Nephron (organoid): ENCODE data around the gene GBA2.
A peak's percentile ranks its signal among the peaks of the same experiment; 100 is the strongest.

Experiments used
- H3K27ac Mint-ChIP-seq, 3 experiments: 2 replicates each; pipeline ENCODE4 v1.8.0; 2020; ENCODE audit warnings: mixed read lengths in 3 of 3, mild to moderate bottlenecking in 2 of 3, moderate library complexity in 1 of 3
- H3K27me3 Mint-ChIP-seq: 2 replicates; pipeline ENCODE4 v1.8.0; 2021; ENCODE audit warnings: low read depth, mild to moderate bottlenecking, moderate library complexity, mixed read lengths
- H3K36me3 Mint-ChIP-seq: 2 replicates; pipeline ENCODE4 v1.8.0; 2020; ENCODE audit warnings: low read depth, mixed read lengths
- H3K4me1 Mint-ChIP-seq: 2 replicates; pipeline ENCODE4 v1.8.0; 2020; ENCODE audit warnings: mixed read lengths
- H3K4me3 Mint-ChIP-seq, 3 experiments: 2 replicates each; pipeline ENCODE4 v1.8.0; 2020; ENCODE audit warnings: mild to moderate bottlenecking in 3 of 3, mixed read lengths in 3 of 3, moderate library complexity in 2 of 3
- H3K9me3 Mint-ChIP-seq: 2 replicates; pipeline ENCODE4 v1.8.0; 2020; ENCODE audit warnings: mixed read lengths
- CTCF ChIP-seq, 3 experiments: fragments of 200-600 bp; sonication (generic); IDR thresholded peaks; one replicate each; pipeline ENCODE4 v1.5.0; 2021; ENCODE audit warnings: antibody characterized with exemption in 3 of 3; ENCODE audit not compliant: unreplicated experiment in 3 of 3

The GBA2 gene

GRCh38 chr9:35750256-35750531 is 1.2 kb upstream of the GBA2 start:
- Mint-ChIP-seq H3K27ac (peak overlapping the region; percentile 86 to 96 (median 95)), H3K36me3 (peaks cover 44% of the 10 kb centered on the region), H3K27me3 (no peaks in the 10 kb centered on the region), H3K9me3 (no peaks in the 10 kb centered on the region), H3K4me3 (peak overlapping the region; percentile 94 to 97 (median 97)), H3K4me1 (peaks cover 35% of the 10 kb centered on the region)
- no peak for TF ChIP-seq CTCF (IDR thresholded peaks at IDR 0.05; ENCODE audit: unreplicated experiment in 3 of 3)

DNA sequence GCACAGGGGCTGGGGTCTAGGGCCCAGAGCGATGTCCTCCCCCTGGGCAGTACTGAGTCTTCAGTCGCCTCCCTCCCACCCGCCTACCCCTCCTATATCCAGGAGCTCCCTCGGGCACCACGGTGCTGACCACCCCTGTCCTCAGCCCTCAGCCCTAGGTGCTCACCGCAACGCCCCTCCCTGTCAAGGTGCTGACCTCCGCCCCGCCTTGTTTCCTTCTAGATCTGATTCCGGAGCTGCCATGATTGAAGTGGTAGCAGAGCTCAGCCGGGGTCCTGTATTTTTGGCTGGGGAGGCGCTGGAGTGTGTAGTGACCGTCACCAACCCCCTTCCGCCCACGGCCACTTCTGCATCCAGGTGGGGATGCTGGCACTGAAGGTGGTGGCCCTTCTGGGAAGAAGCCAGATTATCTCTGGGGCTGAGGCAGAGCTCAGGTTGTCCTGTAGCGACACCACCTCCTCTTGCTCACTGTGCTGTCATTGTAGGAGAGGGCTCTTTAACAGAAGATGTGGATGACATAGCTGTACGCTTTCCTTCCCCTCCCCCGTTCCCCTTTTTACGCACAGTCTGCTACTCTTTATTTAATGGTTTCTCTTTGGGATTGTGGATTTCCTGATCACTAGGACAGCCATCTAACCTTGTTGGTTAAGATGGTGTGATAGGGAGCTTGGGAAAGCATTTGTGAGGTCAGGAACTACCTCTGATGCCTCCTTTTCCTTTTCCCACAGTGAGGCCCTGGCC is 657 bp upstream of the GBA2 start:
- Mint-ChIP-seq H3K27me3 (no peaks in the 10 kb centered on the region), H3K9me3 (no peaks in the 10 kb centered on the region), H3K27ac (peak overlapping the region; percentile 86 to 96 (median 95)), H3K36me3 (peaks cover 45% of the 10 kb centered on the region), H3K4me3 (peak overlapping the region; percentile 94 to 97 (median 97)), H3K4me1 (peaks cover 35% of the 10 kb centered on the region)
- no peak for TF ChIP-seq CTCF (IDR thresholded peaks at IDR 0.05; ENCODE audit: unreplicated experiment in 3 of 3)

GRCh38 chr9:35748242-35748857 is 678 bp downstream of the GBA2 start:
- Mint-ChIP-seq H3K4me1 (peaks cover 38% of the 10 kb centered on the region), H3K27me3 (no peaks in the 10 kb centered on the region), H3K9me3 (no peaks in the 10 kb centered on the region), H3K4me3 (peak overlapping the region; percentile 93 to 96 (median 94)), H3K27ac (peak overlapping the region; percentile 64 to 85 (median 74)), H3K36me3 (peaks cover 44% of the 10 kb centered on the region)
- TF ChIP-seq CTCF (IDR thresholded peaks at IDR 0.05; ENCODE audit: unreplicated experiment in 3 of 3): no peak

DNA sequence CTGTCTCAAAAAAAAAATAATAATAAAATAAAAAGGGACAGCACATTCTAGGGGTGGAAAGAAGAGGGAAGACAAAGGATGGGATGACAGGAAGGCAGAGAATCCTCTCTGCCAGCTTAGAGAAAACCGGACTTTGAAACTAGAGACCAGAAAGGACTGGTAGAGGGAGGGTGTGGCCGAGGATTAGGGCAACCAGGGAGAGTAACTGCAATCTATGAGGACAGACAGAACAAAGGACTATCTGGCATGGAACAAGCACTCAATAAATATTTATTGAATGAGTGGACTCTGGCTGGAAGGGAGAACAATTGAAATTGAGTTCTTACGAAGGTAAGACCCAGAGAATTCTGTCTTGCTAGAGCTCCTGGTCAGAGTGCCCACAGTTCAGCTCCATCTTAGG is 2.4 kb downstream of the GBA2 start:
- H3K27ac Mint-ChIP-seq: peak overlapping the region; percentile 61 to 74 (median 70)
- TF ChIP-seq CTCF (IDR thresholded peaks at IDR 0.05; ENCODE audit: unreplicated experiment in 3 of 3): no peak
- H3K36me3 Mint-ChIP-seq: peaks cover 44% of the 10 kb centered on the region
- no peaks in the 10 kb centered on the region for H3K27me3 Mint-ChIP-seq
- peak overlapping the region; percentile 93 to 96 (median 94) for H3K4me3 Mint-ChIP-seq
- H3K4me1 Mint-ChIP-seq: peaks cover 40% of the 10 kb centered on the region
- no peaks in the 10 kb centered on the region for H3K9me3 Mint-ChIP-seq

- no peaks in the 10 kb centered on the region for H3K27me3 Mint-ChIP-seq
- peak overlapping the region; percentile 78 to 93 (median 84) for H3K4me3 Mint-ChIP-seq
- H3K9me3 Mint-ChIP-seq: no peaks in the 10 kb centered on the region
- peak overlapping the region; percentile 2 to 42 (median 20) for H3K27ac Mint-ChIP-seq
- H3K4me1 Mint-ChIP-seq: peaks cover 40% of the 10 kb centered on the region
- peaks cover 46% of the 10 kb centered on the region for H3K36me3 Mint-ChIP-seq
- no peak for TF ChIP-seq CTCF (IDR thresholded peaks at IDR 0.05; ENCODE audit: unreplicated experiment in 3 of 3)
These were observed 3.5 kb downstream of the GBA2 start for GRCh38 chr9:35745569-35745968.
